T-cell (primary cell): Measurements from ENCODE around the gene CPT1A. TPM values are rescaled to one million over a fixed set of nuclear protein-coding genes. Genes with fewer than 3 reads are reported as not detected.
A peak's percentile ranks its signal among the peaks of the same experiment; 100 is the strongest.
"Not testable (repeated sequence)": the region's sequence is repeated elsewhere in the genome, so short reads cannot be mapped to it uniquely, and the experiment has no call there.

ENCODE experiments used
- ATAC-seq, 4 experiments: fragments of 200-7000 bp in 3 of 4; fragments of 150-1000 bp in 1 of 4; cut with Tn5 transposase; replicated peaks in 1 of 4; 1 replicate in 3 of 4; 2 replicates in 1 of 4; pipeline ENCODE4 v1.10.0; 2021; ENCODE audit warnings: moderate library complexity in 3 of 4, mild to moderate bottlenecking in 2 of 4, moderate number of reproducible peaks in 1 of 4
- CTCF ChIA-PET, 2 donors: fragments of 300-600 bp; sonication (Branson Sonifier 250); formaldehyde crosslinking; loops; one replicate each; lab custom pipeline; 2022; ENCODE audit warnings: antibody characterized with exemption in 2 of 2; lab: Charles Lee
- POLR2A ChIA-PET, 2 donors: fragments of 300-600 bp; sonication (Branson Sonifier 250); formaldehyde crosslinking; loops; one replicate each; lab custom pipeline; 2022; ENCODE audit warnings: antibody characterized with exemption in 2 of 2; lab: Charles Lee
- DNase-seq, 35 experiments: peaks; one replicate each; pipeline versions ENCODE4 v3.0.0 to v3.0.0-alpha.2; 2013 to 2023
- H3K27ac ChIP-seq: one replicate; pipeline ENCODE4 v1.5.1; 2013; ENCODE audit warnings: low read length
- H3K27me3 ChIP-seq, 2 experiments: replicated peaks in 1 of 2; 1 replicate in 1 of 2; 2 replicates in 1 of 2; pipeline versions ENCODE4 v1.6.1 to v1.7.0; 2013; ENCODE audit warnings: low read length in 1 of 2, mixed read lengths in 1 of 2; ENCODE audit not compliant: control insufficient read depth in 2 of 2, insufficient read depth in 2 of 2; ENCODE audit errors: extremely low read depth in 1 of 2
- H3K36me3 ChIP-seq, 2 donors: 1 replicate in 1 of 2; 2 replicates in 1 of 2; pipeline versions ENCODE4 v1.6.1 to v1.7.0; 2013; ENCODE audit warnings: low read length in 1 of 2; ENCODE audit not compliant: control insufficient read depth in 2 of 2, insufficient read depth in 1 of 2; ENCODE audit errors: extremely low read depth in 1 of 2
- H3K4me1 ChIP-seq, 2 experiments: 1 replicate in 1 of 2; 2 replicates in 1 of 2; pipeline versions ENCODE4 v1.6.1 to v1.7.0; 2013; ENCODE audit warnings: low read length in 2 of 2, mixed read lengths in 1 of 2; ENCODE audit not compliant: insufficient read depth in 2 of 2, control insufficient read depth in 1 of 2; ENCODE audit errors: extremely low read depth in 1 of 2
- H3K4me3 ChIP-seq, 2 donors: 1 replicate in 1 of 2; 2 replicates in 1 of 2; pipeline versions ENCODE4 v1.5.1 to v1.7.0; 2013; ENCODE audit warnings: mild to moderate bottlenecking in 2 of 2, low read length in 1 of 2, moderate library complexity in 1 of 2; ENCODE audit not compliant: control insufficient read depth in 1 of 2; ENCODE audit errors: extremely low read depth in 1 of 2
- H3K9me3 ChIP-seq: 2 replicates; pipeline ENCODE4 v1.7.0; 2013
- H3K27ac Mint-ChIP-seq, 2 donors: one replicate each; pipeline ENCODE4 v1.8.0; 2020 to 2021; ENCODE audit warnings: mild to moderate bottlenecking in 2 of 2, mixed read lengths in 2 of 2
- H3K27me3 Mint-ChIP-seq, 2 donors: one replicate each; pipeline ENCODE4 v1.8.0; 2021 to 2022; ENCODE audit warnings: mixed read lengths in 2 of 2
- H3K36me3 Mint-ChIP-seq: one replicate; pipeline ENCODE4 v1.8.0; 2021; ENCODE audit warnings: mixed read lengths
- H3K4me1 Mint-ChIP-seq, 3 donors: one replicate each; pipeline ENCODE4 v1.8.0; 2020 to 2022; ENCODE audit warnings: mixed read lengths in 3 of 3, mild to moderate bottlenecking in 1 of 3
- H3K4me3 Mint-ChIP-seq, 3 donors: one replicate each; pipeline ENCODE4 v1.8.0; 2020 to 2022; ENCODE audit warnings: mild to moderate bottlenecking in 3 of 3, mixed read lengths in 3 of 3, moderate library complexity in 3 of 3
- H3K9me3 Mint-ChIP-seq, 3 donors: one replicate each; pipeline ENCODE4 v1.8.0; 2020 to 2022; ENCODE audit warnings: mixed read lengths in 3 of 3
- WGBS: methylation state at CpG from one replicate; pipeline ENCODE4 v1.1.5; 2013; ENCODE audit warnings: missing lambda C conversion rate; ENCODE audit not compliant: insufficient coverage; 5-methylcytosine and 5-hydroxymethylcytosine counted together
- total RNA-seq, 35 experiments: library from RNA in 6 of 35; stranded (reverse) in 6 of 35; fragments of 120-200 nt in 1 of 35; gene quantifications; one replicate each; pipeline versions ENCODE4 v1.2.1 to v1.2.4 and lab custom pipeline; 2013 to 2026

CPT1A gene
- total RNA-seq, 5 donors from 2014 or later (not counting 1 experiment from before 2014, with no cell fraction given) = 21.2 to 44.1 (median 35.9) TPM

GRCh38 chr11:68865241-68865640 lies 23.5 kb upstream of the CPT1A start:
- DNase-seq (no peak), ATAC-seq (no peak)
- Mint-ChIP-seq H3K27me3 (peaks cover 11 to 23% of the 10 kb centered on the region in 2 donors), H3K36me3 (peaks cover 6% of the 10 kb centered on the region), H3K27ac (no peak overlapping the region), H3K4me3 (no peak overlapping the region), H3K9me3 (peaks cover 0 to 5% (median 0%) of the 10 kb centered on the region in 3 donors), H3K4me1 (peaks cover 9 to 12% (median 12%) of the 10 kb centered on the region in 3 donors)
- CTCF ChIA-PET = no interaction called here
- Histone ChIP-seq H3K36me3 (no peaks in the 10 kb centered on the region), H3K27ac (no peak overlapping the region), H3K4me3 (no peak overlapping the region), H3K27me3 (peaks cover 0 to 24% of the 10 kb centered on the region in 2 experiments), H3K9me3 (no peaks in the 10 kb centered on the region), H3K4me1 (peaks cover 0 to 8% of the 10 kb centered on the region in 2 experiments)
- POLR2A ChIA-PET = no interaction called here
- WGBS = 85% methylated on average over 10 of the region's 11 CpGs

DNA sequence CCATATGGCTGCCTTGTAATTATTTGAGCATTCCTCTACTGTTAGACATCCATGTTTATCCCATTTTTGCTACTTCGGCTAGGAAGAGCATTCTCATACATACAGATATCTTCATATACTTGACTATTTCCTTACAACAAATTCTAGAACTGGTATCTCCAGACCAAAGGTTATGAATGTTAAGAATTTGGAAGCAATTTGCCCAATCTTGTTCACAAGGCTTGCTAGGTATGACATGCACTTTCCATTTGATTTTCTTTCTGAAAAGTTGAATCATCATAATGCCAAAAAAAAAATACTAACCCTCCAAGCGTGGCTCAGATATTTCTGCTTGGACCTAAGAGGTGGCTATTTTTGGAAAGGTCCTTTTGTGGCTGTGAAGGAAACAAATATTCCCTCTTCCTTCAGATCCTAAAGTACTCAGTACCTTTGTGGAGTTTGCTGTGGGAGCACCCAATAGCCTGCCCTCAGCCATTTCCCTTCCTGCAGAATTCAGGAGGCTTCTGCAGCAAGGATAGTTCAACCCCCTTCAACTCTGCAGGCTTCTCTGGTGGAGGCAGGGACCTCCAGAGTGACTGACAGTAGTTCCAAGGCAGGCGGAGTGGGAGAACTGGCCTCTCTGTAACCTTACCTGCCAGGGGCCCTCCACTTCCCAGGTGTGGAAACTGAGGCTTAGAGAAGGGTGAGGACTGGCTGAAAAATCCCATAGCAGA lies 22.0 kb upstream of the CPT1A start:
- Histone ChIP-seq H3K27ac (no peak overlapping the region), H3K36me3 (no peaks in the 10 kb centered on the region), H3K9me3 (no peaks in the 10 kb centered on the region), H3K27me3 (peaks cover 0 to 12% of the 10 kb centered on the region in 2 experiments), H3K4me1 (no peaks in the 10 kb centered on the region), H3K4me3 (no peak overlapping the region)
- no peak for ATAC-seq
- Mint-ChIP-seq H3K27me3 (peaks cover 3 to 8% of the 10 kb centered on the region in 2 donors), H3K4me3 (no peak overlapping the region), H3K9me3 (peaks cover 0 to 5% (median 0%) of the 10 kb centered on the region in 3 donors), H3K36me3 (peaks cover 6% of the 10 kb centered on the region), H3K4me1 (peaks cover 0 to 2% (median 0%) of the 10 kb centered on the region in 3 donors), H3K27ac (no peak overlapping the region)
- ChIA-PET POLR2A (no interaction called here), CTCF (no interaction called here)
- DNase-seq = no peak
- whole genome bisulfite sequencing = no CpG with 5 or more reads among the region's 3 CpGs

DNA sequence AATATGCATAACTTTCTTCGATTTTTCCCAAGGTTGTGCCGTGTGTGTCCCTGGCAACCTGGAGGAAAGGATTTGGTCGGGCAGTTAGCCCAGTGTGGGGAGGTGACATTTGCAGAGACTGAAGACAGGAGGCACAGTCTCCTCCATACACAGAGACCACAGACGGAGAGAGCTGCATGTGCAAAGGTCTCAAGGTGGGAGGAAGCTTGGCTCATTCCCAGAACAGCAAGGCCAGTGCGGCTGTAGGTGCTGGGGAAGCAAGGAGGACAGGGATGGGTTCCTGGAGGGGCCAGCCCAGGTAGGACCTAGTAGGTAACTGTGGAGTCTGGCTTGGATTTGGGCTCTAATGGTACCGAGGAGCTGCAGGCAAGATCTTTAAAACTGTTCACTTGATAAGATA lies 20.7 kb upstream of the CPT1A start:
- H3K27me3 Mint-ChIP-seq = no peaks in the 10 kb centered on the region

DNA sequence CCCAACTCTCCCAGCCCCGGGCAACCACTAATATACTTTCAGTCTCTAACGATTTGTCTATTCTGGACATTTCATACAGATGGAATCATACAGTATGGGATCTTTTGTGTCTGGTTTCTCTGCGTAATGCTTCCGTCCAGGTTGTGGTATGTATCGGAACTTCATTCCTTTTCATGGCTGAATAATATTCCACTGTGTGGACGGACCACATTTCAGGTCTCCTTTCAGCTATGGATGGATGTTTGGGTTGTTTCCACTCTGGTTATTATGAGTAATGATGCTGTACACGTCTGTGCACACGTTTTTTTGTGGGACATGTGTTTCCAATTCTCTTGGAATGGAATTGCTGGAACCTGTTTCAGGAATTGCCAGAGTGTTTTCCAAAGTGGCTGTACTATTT lies 17.4 kb upstream of the CPT1A start:
- H3K27ac Mint-ChIP-seq = no peak overlapping the region
- H3K36me3 ChIP-seq = no peaks in the 10 kb centered on the region
- WGBS = 87% methylated on average over 5 of the region's 8 CpGs
- H3K9me3 Mint-ChIP-seq = peaks cover 0 to 5% (median 0%) of the 10 kb centered on the region in 3 donors
- H3K36me3 Mint-ChIP-seq = peaks cover 6% of the 10 kb centered on the region
- no peaks in the 10 kb centered on the region for H3K9me3 ChIP-seq
- peaks cover 0 to 28% of the 10 kb centered on the region in 2 experiments for H3K27me3 ChIP-seq
- no peak for ATAC-seq
- H3K27me3 Mint-ChIP-seq = peaks cover 3 to 9% of the 10 kb centered on the region in 2 donors
- peaks cover 0 to 10% (median 2%) of the 10 kb centered on the region in 3 donors for H3K4me1 Mint-ChIP-seq
- CTCF ChIA-PET = no interaction called here
- H3K4me3 ChIP-seq = no peak overlapping the region
- POLR2A ChIA-PET = no interaction called here
- no peak overlapping the region for H3K4me3 Mint-ChIP-seq
- no peak overlapping the region for H3K27ac ChIP-seq
- DNase-seq = no peak
- H3K4me1 ChIP-seq = peaks cover 0 to 13% of the 10 kb centered on the region in 2 experiments

More for the DNA sequence above, 20.7 kb upstream of the CPT1A start:
- no peak overlapping the region for H3K27ac Mint-ChIP-seq
- no peak overlapping the region for H3K4me3 Mint-ChIP-seq
- Histone ChIP-seq H3K36me3 (no peaks in the 10 kb centered on the region), H3K27me3 (peaks cover 0 to 11% of the 10 kb centered on the region in 2 experiments), H3K9me3 (no peaks in the 10 kb centered on the region), H3K27ac (no peak overlapping the region), H3K4me3 (no peak overlapping the region), H3K4me1 (no peaks in the 10 kb centered on the region)
- peaks cover 6% of the 10 kb centered on the region for H3K36me3 Mint-ChIP-seq
- H3K4me1 Mint-ChIP-seq = no peaks in the 10 kb centered on the region
- no peak for DNase-seq
- ATAC-seq = no peak
- POLR2A ChIA-PET = no interaction called here
- CTCF ChIA-PET = no interaction called here
- peaks cover 0 to 5% (median 0%) of the 10 kb centered on the region in 3 donors for H3K9me3 Mint-ChIP-seq
- WGBS = 74% methylated on average over 5 of the region's 6 CpGs

DNA sequence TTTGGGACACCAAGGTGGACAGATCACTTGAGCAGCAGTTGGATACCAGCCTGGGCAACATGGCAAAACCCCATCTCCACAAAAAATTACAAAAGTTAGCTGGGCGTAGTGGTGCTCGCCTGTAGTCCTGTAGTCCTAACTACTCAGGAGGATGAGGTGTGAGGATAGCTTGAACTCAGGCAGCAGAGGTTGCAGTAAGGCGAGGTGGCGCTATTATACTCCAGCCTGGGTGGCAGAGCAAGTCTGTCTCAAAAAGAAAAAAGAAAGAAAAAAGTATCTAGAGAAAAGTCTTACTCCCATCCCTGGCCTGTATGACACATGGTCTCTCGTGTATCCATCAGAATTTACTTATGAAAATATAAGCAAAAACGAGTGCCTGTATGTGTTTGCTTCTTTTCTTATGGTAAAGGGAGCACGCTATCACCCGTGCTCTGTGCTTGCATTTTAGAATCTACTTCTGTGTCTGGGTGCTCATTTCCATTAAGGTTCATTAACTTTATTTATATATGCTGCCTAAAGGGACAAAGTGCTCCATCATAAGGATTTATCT lies 15.4 kb upstream of the CPT1A start:
- Histone ChIP-seq H3K9me3 (no peaks in the 10 kb centered on the region), H3K27me3 (peaks cover 0 to 45% of the 10 kb centered on the region in 2 experiments), H3K4me1 (peaks cover 0 to 13% of the 10 kb centered on the region in 2 experiments), H3K27ac (no peak overlapping the region), H3K36me3 (no peaks in the 10 kb centered on the region), H3K4me3 (no peak overlapping the region)
- Mint-ChIP-seq H3K27me3 (peaks cover 19 to 23% of the 10 kb centered on the region in 2 donors), H3K36me3 (no peaks in the 10 kb centered on the region), H3K4me3 (no peak overlapping the region), H3K9me3 (no peaks in the 10 kb centered on the region), H3K27ac (no peak overlapping the region), H3K4me1 (peaks cover 0 to 13% (median 2%) of the 10 kb centered on the region in 3 donors)
- ATAC-seq (no peak), DNase-seq (no peak)
- ChIA-PET CTCF (no interaction called here), POLR2A (no interaction called here)
- 80% methylated on average over 3 of the region's 8 CpGs for WGBS

GRCh38 chr11:68856425-68857030 lies 14.8 kb upstream of the CPT1A start:
- CTCF ChIA-PET, H3K36me3 Mint-ChIP-seq, DNase-seq, H3K27ac ChIP-seq, POLR2A ChIA-PET, H3K9me3 ChIP-seq, H3K4me3 ChIP-seq, H3K36me3 ChIP-seq, ATAC-seq, H3K27ac Mint-ChIP-seq, H3K9me3 Mint-ChIP-seq: not testable (repeated sequence)
- H3K4me1 Mint-ChIP-seq = peaks cover 0 to 13% (median 2%) of the 10 kb centered on the region in 3 donors
- H3K4me3 Mint-ChIP-seq = peak overlapping the region in 1 of 3 donors; percentile 73
- WGBS = 98% methylated on average over 10 of the region's 21 CpGs
- H3K27me3 ChIP-seq = peaks cover 0 to 50% of the 10 kb centered on the region in 2 experiments
- H3K4me1 ChIP-seq = peaks cover 0 to 13% of the 10 kb centered on the region in 2 experiments
- peaks cover 19 to 23% of the 10 kb centered on the region in 2 donors for H3K27me3 Mint-ChIP-seq
